ENCODE results near the gene DEFB129. TPM values are rescaled to one million over a fixed set of nuclear protein-coding genes. Genes with fewer than 3 reads are reported as not detected.

Gene DEFB129
- total RNA-seq, 1 experiment from 2014 or later: not detected

DNA sequence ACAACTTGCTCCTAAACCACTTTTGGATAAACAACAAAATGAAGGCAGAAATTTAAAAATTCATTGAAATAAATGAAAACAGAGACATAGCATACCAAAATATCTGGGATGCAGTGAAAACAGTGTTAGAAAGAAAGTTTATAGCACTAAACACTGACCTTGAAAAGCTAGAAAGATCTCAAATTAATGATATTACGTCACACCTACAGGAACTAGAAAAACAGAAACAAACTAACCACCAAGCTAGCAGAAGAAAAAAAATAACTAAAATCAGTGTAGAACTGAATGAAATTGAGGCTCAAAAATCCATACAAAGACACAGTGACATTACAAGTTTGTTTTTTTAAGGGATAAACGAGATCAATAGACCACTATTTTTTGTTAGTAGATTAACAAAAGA, 42.8 kb upstream of the DEFB129 start:
- Mint-ChIP-seq H3K36me3 (ENCODE audit: insufficient read depth in 1 of 3, low read depth in 3 of 3) (no peaks in the 10 kb centered on the region; a peak in 1 of 7 replicates), H3K4me1 (peaks cover 0 to 5% of the 10 kb centered on the region in 2 experiments; a peak in 1 of 4 replicates), H3K27me3 (ENCODE audit: low read depth) (peaks cover 37% of the 10 kb centered on the region), H3K9me3 (peaks cover 13 to 92% of the 10 kb centered on the region in 2 experiments), H3K27ac (no peak overlapping the region), H3K4me3 (no peak overlapping the region)
- no peak overlapping the region for H3K56ac ChIP-seq (ENCODE audit: insufficient read length, low read depth, low read length)
- H3K18ac ChIP-seq (ENCODE audit: insufficient read length, low read depth, low read length): no peak overlapping the region
- no peak overlapping the region for H4K91ac ChIP-seq (ENCODE audit: insufficient read length, low read depth, low read length)
- no peaks in the 10 kb centered on the region for H3K4me1 ChIP-seq (ENCODE audit: insufficient read depth, low read length)
- H2BK120ac ChIP-seq (ENCODE audit: low read depth, low read length, poor library complexity, severe bottlenecking): no peak overlapping the region
- no peak overlapping the region for H2AFZ ChIP-seq (ENCODE audit: low read length)
- H2BK5ac ChIP-seq (ENCODE audit: insufficient read length, low read length): no peak overlapping the region
- no peak overlapping the region for H2BK20ac ChIP-seq (ENCODE audit: low read depth, low read length, poor library complexity, severe bottlenecking)
- no peaks in the 10 kb centered on the region for H3K79me1 ChIP-seq (ENCODE audit: insufficient read depth, low read depth, low read length, poor library complexity, severe bottlenecking)
- TF ChIP-seq, protein P1, sequence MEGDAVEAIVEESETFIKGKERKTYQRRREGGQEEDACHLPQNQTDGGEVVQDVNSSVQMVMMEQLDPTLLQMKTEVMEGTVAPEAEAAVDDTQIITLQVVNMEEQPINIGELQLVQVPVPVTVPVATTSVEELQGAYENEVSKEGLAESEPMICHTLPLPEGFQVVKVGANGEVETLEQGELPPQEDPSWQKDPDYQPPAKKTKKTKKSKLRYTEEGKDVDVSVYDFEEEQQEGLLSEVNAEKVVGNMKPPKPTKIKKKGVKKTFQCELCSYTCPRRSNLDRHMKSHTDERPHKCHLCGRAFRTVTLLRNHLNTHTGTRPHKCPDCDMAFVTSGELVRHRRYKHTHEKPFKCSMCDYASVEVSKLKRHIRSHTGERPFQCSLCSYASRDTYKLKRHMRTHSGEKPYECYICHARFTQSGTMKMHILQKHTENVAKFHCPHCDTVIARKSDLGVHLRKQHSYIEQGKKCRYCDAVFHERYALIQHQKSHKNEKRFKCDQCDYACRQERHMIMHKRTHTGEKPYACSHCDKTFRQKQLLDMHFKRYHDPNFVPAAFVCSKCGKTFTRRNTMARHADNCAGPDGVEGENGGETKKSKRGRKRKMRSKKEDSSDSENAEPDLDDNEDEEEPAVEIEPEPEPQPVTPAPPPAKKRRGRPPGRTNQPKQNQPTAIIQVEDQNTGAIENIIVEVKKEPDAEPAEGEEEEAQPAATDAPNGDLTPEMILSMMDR (conservative IDR thresholded peaks at IDR 0.05): no peak
- no peaks in the 10 kb centered on the region for H3K23me2 ChIP-seq (ENCODE audit: insufficient read length, low read depth, low read length, poor library complexity, severe bottlenecking)
- H3K9me3 ChIP-seq (ENCODE audit: control insufficient read depth, low read depth, low read length): peaks cover 12% of the 10 kb centered on the region
- no peak overlapping the region for H2BK12ac ChIP-seq (ENCODE audit: insufficient read length, low read depth, low read length)
- no peak for DNase-seq
- no peak overlapping the region for H4K5ac ChIP-seq (ENCODE audit: insufficient read length, low read depth, low read length)
- H3K27me3 ChIP-seq (ENCODE audit: insufficient read depth, low read length): no peaks in the 10 kb centered on the region
- H3K27ac ChIP-seq (ENCODE audit: insufficient read length, low read depth, low read length): no peak overlapping the region
- no peak overlapping the region for H2BK15ac ChIP-seq (ENCODE audit: low read depth, low read length)
- WGBS (ENCODE audit: extremely low coverage, insufficient read length, low lambda C conversion rate): no CpG with 5 or more reads among the region's 2 CpGs
- no peak overlapping the region for H2AK5ac ChIP-seq (ENCODE audit: insufficient read length, low read length)
- no peak overlapping the region for H3K4ac ChIP-seq (ENCODE audit: low read depth, low read length)
- H3K14ac ChIP-seq (ENCODE audit: insufficient read depth, low read length): no peak overlapping the region
- no peak overlapping the region for H3T11ph ChIP-seq (ENCODE audit: low read length)
- H4K8ac ChIP-seq (replicated peaks; ENCODE audit: insufficient read length, low read depth, low read length): no peak overlapping the region
- no peak overlapping the region for H3K9ac ChIP-seq (ENCODE audit: extremely low read depth, insufficient read length, low read length)
- H3K79me2 ChIP-seq (ENCODE audit: insufficient read depth, low read length): no peaks in the 10 kb centered on the region
- H4K20me1 ChIP-seq (ENCODE audit: control insufficient read depth, insufficient read depth, insufficient read length): no peaks in the 10 kb centered on the region
- H3K23ac ChIP-seq (ENCODE audit: insufficient read length, low read depth, low read length): no peak overlapping the region
- H3K4me2 ChIP-seq (ENCODE audit: insufficient read depth, insufficient read length, low read length): no peak overlapping the region

Measured in H9 (cell line).